SU-DHL-6 (cell line): Measurements from ENCODE around the gene FGD4.

Source experiments
- H2AFZ ChIP-seq: fragments of 200-600 bp; sonication (generic); 2 replicates; pipeline ENCODE4 v1.6.1; 2014; ENCODE audit warnings: low read depth, mild to moderate bottlenecking, moderate library complexity, mixed read lengths, antibody characterized with exemption, low read length; ENCODE audit not compliant: severe bottlenecking
- H3F3A ChIP-seq: fragments of 200-600 bp; shearing (Covaris generic); 2 replicates; pipeline ENCODE4 v1.6.0; 2016; ENCODE audit warnings: antibody characterized with exemption, mild to moderate bottlenecking; ENCODE audit not compliant: insufficient read depth
- H3K27ac ChIP-seq: fragments of 200-600 bp; sonication (generic); 2 replicates; pipeline ENCODE4 v1.5.1; 2016; ENCODE audit warnings: low read depth, mild to moderate bottlenecking, low read length, moderate library complexity, mixed read lengths
- H3K27me3 ChIP-seq: fragments of 200-600 bp; sonication (generic), shearing (Covaris generic); 2 replicates; pipeline ENCODE4 v1.6.0; 2014; ENCODE audit warnings: mild to moderate bottlenecking, low read length
- H3K36me3 ChIP-seq: fragments of 200-600 bp; sonication (generic); 2 replicates; pipeline ENCODE4 v1.6.1; 2014; ENCODE audit warnings: mild to moderate bottlenecking, low read length, mixed read lengths
- H3K4me2 ChIP-seq: fragments of 300-600, 200-600 bp; shearing (Covaris generic), sonication (generic); 2 replicates; pipeline ENCODE4 v1.6.0; 2014; ENCODE audit warnings: low read length, low read depth, mild to moderate bottlenecking; ENCODE audit not compliant: poor library complexity, severe bottlenecking
- H3K4me3 ChIP-seq: fragments of 200-600 bp; sonication (generic); 2 replicates; pipeline ENCODE4 v1.5.1; 2014; ENCODE audit warnings: antibody characterized with exemption, low read length, mild to moderate bottlenecking, mixed read lengths; ENCODE audit not compliant: insufficient read depth, poor library complexity, severe bottlenecking
- H3K79me2 ChIP-seq: fragments of 200-600 bp; sonication (generic); 2 replicates; pipeline ENCODE4 v1.6.1; 2014; ENCODE audit warnings: mild to moderate bottlenecking, low read length, moderate library complexity; ENCODE audit not compliant: insufficient read depth
- H3K9ac ChIP-seq: fragments of 200-600 bp; sonication (generic); 2 replicates; pipeline ENCODE4 v1.7.0; 2014; ENCODE audit warnings: mild to moderate bottlenecking, low read length
- H3K9me2 ChIP-seq: fragments of 200-600 bp; sonication (generic); replicated peaks from 2 replicates; pipeline ENCODE4 v1.6.1; 2014; ENCODE audit warnings: low read length; ENCODE audit not compliant: insufficient read depth
- H3K9me3 ChIP-seq: fragments of 200-600 bp; sonication (generic); 2 replicates; pipeline ENCODE4 v1.6.1; 2014; ENCODE audit warnings: low read length, mixed read lengths; ENCODE audit not compliant: insufficient read depth
- H4K20me1 ChIP-seq: fragments of 200-600 bp; sonication (generic); 2 replicates; pipeline ENCODE4 v1.6.1; 2014; ENCODE audit warnings: low read depth, mild to moderate bottlenecking, antibody characterized with exemption, low read length, moderate library complexity, mixed read lengths
- CTCF ChIP-seq: fragments of 200-600 bp; sonication (generic); IDR thresholded peaks from one replicate; pipeline ENCODE4 v1.5.1; 2017; ENCODE audit warnings: antibody characterized with exemption, mild to moderate bottlenecking, low read length, moderate library complexity; ENCODE audit not compliant: insufficient read depth, poor library complexity, severe bottlenecking
- EZH2phosphoT487 ChIP-seq: fragments of 200-600 bp; sonication (generic), shearing (Covaris generic); conservative IDR thresholded peaks from 2 replicates; pipeline ENCODE4 v1.6.1; 2018; ENCODE audit warnings: mild to moderate bottlenecking, antibody characterized with exemption, low read length, moderate library complexity, mixed read lengths

Gene FGD4

DNA sequence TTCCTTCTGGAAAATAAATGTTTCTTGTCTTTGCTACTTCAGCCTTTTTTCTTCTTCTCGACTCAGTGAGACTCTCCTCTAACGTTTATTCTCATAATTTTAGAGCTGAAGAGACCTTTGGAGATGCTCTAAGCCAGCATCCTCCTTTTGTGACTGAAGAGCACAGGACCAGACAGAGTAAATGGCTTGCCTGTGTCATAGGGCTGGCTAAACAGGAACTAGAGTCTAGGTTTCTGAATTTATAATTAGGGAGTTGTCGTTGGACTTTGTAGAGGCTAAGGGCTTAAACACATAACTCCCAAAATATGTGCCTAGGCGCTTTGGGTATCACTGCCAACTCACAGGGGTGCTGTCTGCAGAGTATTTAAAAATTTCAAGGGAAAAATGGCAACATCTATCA lies 98.5 kb downstream of the FGD4 start:
- H3K27me3 ChIP-seq = no peaks in the 10 kb centered on the region
- H3K79me2 ChIP-seq = no peaks in the 10 kb centered on the region
- H4K20me1 ChIP-seq = no peaks in the 10 kb centered on the region
- no peaks in the 10 kb centered on the region for H3F3A ChIP-seq
- H3K9me2 ChIP-seq = no peaks in the 10 kb centered on the region
- H3K27ac ChIP-seq = no peak overlapping the region
- no peak overlapping the region for H3K4me2 ChIP-seq
- H3K4me3 ChIP-seq = no peak overlapping the region
- TF ChIP-seq CTCF (no peak), EZH2phosphoT487 (no peak)
- H3K9ac ChIP-seq = no peak overlapping the region
- H3K9me3 ChIP-seq = no peaks in the 10 kb centered on the region
- H2AFZ ChIP-seq = no peak overlapping the region
- H3K36me3 ChIP-seq = no peaks in the 10 kb centered on the region

GRCh38 chr12:32499048-32499447 lies 99.7 kb downstream of the FGD4 start:
- Histone ChIP-seq H4K20me1 (no peaks in the 10 kb centered on the region), H3F3A (no peaks in the 10 kb centered on the region), H3K4me3 (no peak overlapping the region), H3K27me3 (no peaks in the 10 kb centered on the region), H3K79me2 (no peaks in the 10 kb centered on the region), H2AFZ (no peak overlapping the region), H3K4me2 (no peak overlapping the region), H3K9me3 (no peaks in the 10 kb centered on the region), H3K36me3 (no peaks in the 10 kb centered on the region), H3K9ac (no peak overlapping the region), H3K9me2 (no peaks in the 10 kb centered on the region), H3K27ac (no peak overlapping the region)
- no peak for TF ChIP-seq CTCF
- no peak for TF ChIP-seq EZH2phosphoT487

DNA sequence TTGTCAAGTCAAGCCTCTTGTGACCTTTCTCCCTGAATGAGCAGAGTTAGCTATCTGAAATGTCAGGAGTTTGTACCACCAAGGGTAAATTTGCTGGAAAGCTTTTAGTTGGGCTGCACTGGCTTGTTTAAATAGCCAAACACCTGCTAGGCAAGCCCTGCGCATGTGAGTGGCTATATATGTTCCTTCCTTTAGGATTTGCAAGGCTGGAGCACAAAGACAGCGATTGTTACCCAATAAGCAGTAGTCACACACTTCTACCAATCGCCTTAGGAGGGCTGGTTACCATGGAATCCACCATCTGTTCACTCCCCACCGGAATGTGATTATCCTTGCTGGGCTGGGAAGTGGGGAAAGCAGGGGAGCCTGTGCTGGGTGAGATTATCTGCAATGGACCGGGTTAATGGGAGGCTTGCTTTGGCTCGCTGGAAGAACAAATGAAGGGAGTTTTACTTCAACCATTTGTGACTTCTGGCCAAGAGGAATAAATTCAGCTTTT lies 102.5 kb downstream of the FGD4 start:
- TF ChIP-seq EZH2phosphoT487 (no peak), CTCF (no peak)
- no peaks in the 10 kb centered on the region for H3K9me2 ChIP-seq
- no peaks in the 10 kb centered on the region for H3F3A ChIP-seq
- no peaks in the 10 kb centered on the region for H3K79me2 ChIP-seq
- no peaks in the 10 kb centered on the region for H4K20me1 ChIP-seq
- H3K9me3 ChIP-seq = no peaks in the 10 kb centered on the region
- no peak overlapping the region for H3K4me2 ChIP-seq
- no peak overlapping the region for H2AFZ ChIP-seq
- no peaks in the 10 kb centered on the region for H3K36me3 ChIP-seq
- no peak overlapping the region for H3K27ac ChIP-seq
- H3K4me3 ChIP-seq = no peak overlapping the region
- H3K27me3 ChIP-seq = no peaks in the 10 kb centered on the region
- no peak overlapping the region for H3K9ac ChIP-seq
